NCI-H345 treated with DMSO at 0.1 percent for 48 hours (cell line): ENCODE results near the gene EIF4ENIF1.
"Not testable (repeated sequence)": the region's sequence is repeated elsewhere in the genome, so short reads cannot be mapped to it uniquely, and the experiment has no call there.

Experiments
- DNase-seq: peaks from one replicate; lab custom pipeline; 2025; ENCODE audit not compliant: unreplicated experiment; lab: John Stamatoyannopoulos, UW

Gene EIF4ENIF1

GRCh38 chr22:31489632-31490495 is at the start of gene EIF4ENIF1:
Gene EIF4ENIF1 (minus strand): TSS chr22:31489842. CDS start chr22:31488718, 1,124 bp downstream.
- DNase-seq, result peak; percentile 17

- no peak for DNase-seq
Measured at GRCh38 chr22:31538815-31539214, 49.2 kb upstream of the EIF4ENIF1 start.

DNA sequence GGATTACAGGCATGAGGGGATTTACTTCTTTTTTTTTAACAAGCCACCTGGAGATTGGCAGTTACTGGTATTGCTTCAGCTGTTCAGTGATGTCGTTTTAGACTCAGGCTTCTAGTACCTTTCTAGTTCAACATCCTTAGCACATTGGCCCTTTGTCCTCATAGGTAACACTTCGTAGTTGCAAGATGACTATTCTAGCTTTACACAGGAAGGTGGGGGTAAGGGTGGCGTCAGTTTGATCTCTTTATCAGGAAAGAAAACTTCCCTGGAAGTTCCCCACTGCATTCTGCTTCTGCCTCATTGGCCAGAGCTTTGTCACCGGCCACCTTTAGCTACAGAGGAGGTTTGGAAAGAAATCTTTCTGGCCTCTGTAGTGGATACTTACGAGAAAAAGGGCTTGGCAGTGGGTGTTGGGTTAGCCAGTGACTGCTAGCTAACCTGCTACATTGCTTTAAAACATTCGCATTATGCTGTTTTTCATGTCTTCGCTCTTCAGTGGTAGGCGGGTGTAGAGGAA is 47.4 kb upstream of the EIF4ENIF1 start:
- DNase-seq, result no peak

DNA sequence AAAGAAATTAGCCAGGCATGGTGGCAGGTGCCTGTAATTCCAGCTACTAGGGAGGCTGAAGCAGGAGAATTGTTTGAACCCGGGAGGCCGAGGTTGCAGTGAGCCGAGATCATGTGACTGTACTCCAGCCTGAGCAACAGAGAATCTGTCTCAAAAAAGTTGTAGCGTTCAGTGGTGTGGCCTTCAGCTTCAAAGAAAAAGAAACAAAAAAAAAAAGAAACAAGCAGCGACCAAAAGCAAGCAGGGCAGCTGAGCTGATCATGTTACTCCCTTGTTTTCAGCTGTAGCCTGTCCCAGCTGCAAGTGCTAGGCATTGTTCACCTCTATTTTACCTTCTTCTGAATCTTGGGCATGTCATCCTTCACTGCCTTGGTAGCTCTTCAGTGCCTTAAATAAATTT is 43.7 kb upstream of the EIF4ENIF1 start:
- no peak for DNase-seq

DNA sequence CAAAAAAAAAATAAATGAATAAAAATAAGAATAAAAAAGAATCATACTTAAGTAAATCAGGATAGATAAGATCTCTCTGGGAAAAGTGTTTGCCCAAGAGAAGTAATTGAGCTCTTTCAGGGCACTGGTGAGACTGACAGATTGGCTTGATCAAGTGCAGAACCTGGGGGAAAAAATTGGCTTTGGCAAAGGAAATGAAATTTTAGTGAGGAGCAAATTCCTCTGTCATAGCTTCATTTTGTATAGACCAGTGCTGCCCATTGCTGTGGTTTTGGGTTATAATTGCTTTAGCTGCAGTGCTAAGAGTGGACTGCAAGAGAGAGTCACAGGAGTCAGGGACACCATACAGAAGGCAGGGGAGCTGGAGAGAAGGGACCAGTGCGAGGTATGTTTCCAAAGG is 42.4 kb upstream of the EIF4ENIF1 start:
- no peak for DNase-seq

GRCh38 chr22:31530823-31531195 is 41.2 kb upstream of the EIF4ENIF1 start:
- no peak for DNase-seq

- no peak for DNase-seq
Measured at GRCh38 chr22:31526270-31526669, 36.6 kb upstream of the EIF4ENIF1 start.

- not testable (repeated sequence) for DNase-seq
Measured at GRCh38 chr22:31524132-31524531, 34.5 kb upstream of the EIF4ENIF1 start.

DNA sequence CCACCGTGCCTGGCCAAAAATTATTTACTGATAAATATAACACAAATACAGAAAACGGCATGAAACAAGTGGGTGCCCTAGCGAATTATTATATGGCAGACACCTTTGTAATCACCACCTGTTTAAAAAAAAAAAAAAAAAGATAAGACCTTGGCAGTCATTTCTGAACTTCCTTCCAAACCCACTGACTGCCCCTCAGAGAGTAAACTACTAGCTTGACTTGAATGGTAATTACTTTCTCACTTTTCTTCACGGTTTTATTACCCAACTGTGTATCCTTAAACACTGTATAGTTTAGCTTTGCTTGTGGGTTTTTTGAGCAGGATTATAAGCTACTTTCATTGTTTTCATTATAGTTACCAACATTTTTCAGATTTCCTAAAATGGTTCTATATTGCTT is 30.4 kb upstream of the EIF4ENIF1 start:
- no peak for DNase-seq

- no peak for DNase-seq
Measured at GRCh38 chr22:31509061-31509762, 19.6 kb upstream of the EIF4ENIF1 start.

DNA sequence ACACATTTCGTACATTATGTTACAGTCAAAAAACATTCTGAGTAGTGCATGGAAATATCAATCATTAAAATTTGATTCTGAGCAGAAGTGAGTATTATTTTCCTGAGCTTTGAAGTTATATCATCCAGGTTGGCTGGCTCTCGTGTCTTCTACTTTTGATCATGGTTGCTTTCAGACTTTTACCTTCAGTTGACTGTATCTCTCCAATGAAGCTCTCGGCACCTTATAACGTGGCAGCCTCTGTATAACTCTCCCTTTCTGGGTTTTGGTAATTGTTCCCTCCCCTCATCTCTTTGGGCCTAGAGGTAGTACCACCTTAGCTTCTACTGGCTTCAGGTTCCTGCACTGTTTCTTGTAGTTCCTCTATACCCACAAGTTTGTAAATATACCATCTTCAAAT is 18.9 kb upstream of the EIF4ENIF1 start:
- DNase-seq, result no peak

DNA sequence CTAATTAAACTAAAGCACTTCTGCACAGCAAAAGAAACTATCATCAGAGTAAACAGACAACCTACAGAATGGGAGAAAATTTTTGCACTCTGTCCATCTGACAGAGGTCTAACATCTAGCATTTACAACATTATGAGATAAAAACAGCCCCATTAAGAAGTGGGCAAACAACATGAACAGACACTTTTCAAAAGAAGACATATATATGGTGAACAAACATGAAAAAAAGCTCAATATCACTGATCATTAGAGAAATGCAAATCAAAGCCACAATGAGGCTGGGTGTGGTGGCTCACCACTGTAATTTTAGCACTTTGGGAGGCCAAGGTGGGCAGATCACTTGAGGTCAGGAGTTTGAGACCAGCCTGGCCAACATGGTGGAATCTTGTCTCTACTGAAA is 17.9 kb upstream of the EIF4ENIF1 start:
- not testable (repeated sequence) for DNase-seq

DNA sequence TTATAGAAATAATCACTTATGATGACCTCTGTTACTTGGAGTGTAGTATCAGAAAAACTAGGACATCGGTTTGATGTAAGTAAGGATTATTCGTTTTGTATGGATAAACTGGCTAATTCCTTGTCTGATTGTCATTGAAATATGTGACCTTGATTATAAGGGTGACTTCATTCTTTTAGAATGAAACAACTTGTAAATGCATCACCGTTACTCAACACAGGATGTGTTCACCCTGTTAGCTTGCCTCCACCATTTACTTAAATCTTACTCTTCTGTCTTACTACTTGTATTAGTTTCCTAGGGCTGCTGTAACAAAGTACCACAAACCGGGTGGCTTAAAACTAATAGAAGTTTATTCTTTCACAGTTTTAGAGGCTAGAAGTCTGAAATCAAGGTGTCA is 14.6 kb upstream of the EIF4ENIF1 start:
- DNase-seq, result no peak

DNA sequence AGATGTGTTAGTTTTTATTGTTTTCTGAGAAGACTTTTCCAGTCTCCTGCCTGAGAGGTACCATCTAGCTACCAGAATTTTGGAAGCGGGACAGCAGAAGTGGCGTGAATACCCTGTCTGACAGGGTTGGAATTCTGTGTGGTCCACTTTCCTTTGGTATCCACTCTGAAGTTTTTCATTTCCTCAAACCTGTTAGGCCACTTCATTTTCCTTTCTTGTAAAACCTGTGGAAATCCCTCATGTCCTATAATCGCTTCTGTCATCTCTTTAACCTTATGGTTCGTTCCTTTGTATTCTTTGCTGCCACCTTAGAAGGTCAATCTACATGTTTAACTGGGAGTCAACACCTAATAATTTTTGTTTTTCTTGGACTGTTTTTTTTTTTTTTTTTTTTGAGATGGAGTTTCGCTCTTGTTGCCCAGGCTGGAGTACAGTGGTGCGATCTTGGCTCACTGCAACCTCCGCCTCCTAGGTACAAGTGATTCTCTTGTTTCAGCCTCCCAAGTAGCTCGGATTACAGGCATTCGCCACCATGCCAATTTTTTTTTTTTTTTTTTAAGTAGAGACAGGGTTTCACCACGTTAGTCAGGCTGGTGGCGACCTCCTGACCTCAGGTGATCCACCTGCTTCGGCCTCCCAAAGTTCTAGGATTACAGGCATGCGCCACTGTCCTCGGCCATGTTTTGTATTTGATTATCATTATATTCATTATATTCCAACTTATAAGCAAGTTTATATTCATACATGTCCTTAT is 13.7 kb upstream of the EIF4ENIF1 start:
- no peak for DNase-seq

- no peak for DNase-seq
Measured at GRCh38 chr22:31501738-31502137, 12.1 kb upstream of the EIF4ENIF1 start.

- no peak for DNase-seq
Measured at GRCh38 chr22:31497148-31497938, 7.7 kb upstream of the EIF4ENIF1 start.

DNA sequence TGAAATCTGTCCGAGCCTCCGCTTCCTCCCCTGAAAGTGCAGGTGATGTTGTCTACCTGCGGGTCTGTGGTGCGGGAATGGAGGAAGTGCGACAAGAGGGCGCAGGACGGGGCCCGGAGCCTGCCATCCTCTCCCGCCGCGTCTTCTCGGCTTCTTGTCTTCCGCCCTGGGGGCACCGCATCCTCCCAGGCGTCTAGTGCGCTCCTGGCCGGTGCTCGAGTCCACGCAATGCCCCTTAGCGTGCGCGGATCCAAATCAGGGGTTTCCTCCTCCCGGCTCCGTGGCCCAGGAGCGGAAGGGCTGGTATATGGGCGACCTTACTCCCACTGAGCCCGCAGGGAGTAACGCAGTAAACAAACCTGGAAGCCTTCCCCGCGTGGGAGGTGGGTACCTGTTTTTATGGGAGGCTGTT is 7.1 kb upstream of the EIF4ENIF1 start:
- peak; percentile 2 for DNase-seq

DNA sequence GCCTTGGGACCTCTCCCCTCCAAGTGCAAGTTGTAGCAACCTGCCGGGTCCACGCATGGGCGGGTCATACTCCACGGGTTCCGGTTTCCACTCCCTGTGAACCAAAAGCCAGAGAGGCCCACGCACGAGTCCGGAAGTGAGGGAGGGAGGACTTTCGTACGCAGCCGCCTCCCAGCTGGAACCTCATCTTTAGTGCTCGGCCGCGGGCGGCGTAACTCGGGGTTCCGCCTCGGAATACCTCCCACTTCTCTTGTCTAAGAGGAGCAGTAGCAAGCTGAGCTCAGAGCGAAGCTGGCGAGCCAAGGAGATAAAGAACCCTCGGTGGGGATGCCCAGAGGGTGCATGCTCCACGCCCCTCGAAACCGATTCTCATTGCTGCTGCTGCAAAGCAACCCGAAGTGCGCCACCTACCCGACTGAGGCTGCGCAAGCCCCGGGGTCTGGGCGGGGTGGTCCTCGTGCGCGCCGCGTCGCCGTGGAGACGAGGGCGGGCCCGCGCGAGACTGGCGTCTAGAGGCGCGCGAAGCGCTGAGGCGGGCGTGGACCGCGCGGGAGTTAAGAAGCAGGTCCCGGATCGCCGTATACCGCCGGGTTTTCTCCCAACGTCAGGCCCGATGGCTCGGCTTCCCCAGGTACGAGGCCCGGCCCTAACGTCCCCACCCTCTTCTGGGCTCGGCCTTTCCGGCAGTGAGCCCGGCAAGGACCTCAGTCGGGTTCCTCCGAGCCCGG is 6.5 kb upstream of the EIF4ENIF1 start, which contains the start of gene SFI1:
Gene SFI1, plus strand, starts transcription at position 530 of the 728 bp plus-strand sequence. CDS start 11,749 bp downstream, outside the sequence.
- DNase-seq, result peak; percentile 50

GRCh38 chr22:31495343-31495742 is 5.7 kb upstream of the EIF4ENIF1 start:
- DNase-seq, result no peak

DNA sequence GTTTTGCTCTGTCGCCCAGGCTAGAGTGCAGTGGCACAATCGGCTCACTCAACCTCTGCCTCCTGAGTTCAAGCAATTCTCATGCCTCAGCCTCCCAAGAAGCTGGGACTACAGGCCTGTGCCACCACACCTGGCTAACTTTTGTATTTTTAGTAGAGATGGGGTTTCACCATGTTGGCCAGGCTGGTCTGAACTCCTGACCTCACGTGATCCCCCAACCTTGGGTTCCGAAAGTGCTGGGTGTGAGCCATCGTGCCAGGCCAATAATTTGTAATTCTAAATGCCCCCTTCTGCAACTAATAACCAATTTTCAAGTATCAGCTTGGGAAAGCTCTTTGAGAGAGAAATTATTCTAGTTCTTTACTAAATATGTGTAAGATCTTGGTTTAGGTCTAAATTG is 3.7 kb upstream of the EIF4ENIF1 start:
- not testable (repeated sequence) for DNase-seq
